Heart right ventricle (tissue), 16 donors: ENCODE results near the gene CREB5. TPM values are rescaled to one million over a fixed set of nuclear protein-coding genes. Genes with fewer than 3 reads are reported as not detected.
A peak's percentile ranks its signal among the peaks of the same experiment; 100 is the strongest.

Source experiments
- ATAC-seq, 8 donors: fragments of 200-7000 bp; cut with Tn5 transposase; one replicate each; pipeline ENCODE4 v1.9.1; 2020; ENCODE audit warnings: mild to moderate bottlenecking in 8 of 8, moderate library complexity in 8 of 8, moderate number of reproducible peaks in 1 of 8
- DNase-seq, 2 donors: peaks; one replicate each; pipeline ENCODE4 v3.0.0-alpha.2; 2020
- H3K27ac ChIP-seq, 10 donors: fragments of 200-600 bp; sonication (generic) in 2 of 10; one replicate each; pipeline versions ENCODE4 v1.5.0 to v1.8.0; 2020 to 2022; ENCODE audit warnings: mild to moderate bottlenecking in 3 of 10
- H3K27me3 ChIP-seq, 7 donors: fragments of 200-600 bp; one replicate each; pipeline ENCODE4 v1.8.0; 2021 to 2022; ENCODE audit warnings: mild to moderate bottlenecking in 2 of 7
- H3K36me3 ChIP-seq, 9 donors: fragments of 200-600 bp; sonication (generic) in 1 of 9; one replicate each; pipeline versions ENCODE4 v1.5.0 to v1.8.0; 2020 to 2022; ENCODE audit warnings: mild to moderate bottlenecking in 2 of 9
- H3K4me1 ChIP-seq, 9 donors: fragments of 200-600 bp; sonication (generic) in 1 of 9; one replicate each; pipeline versions ENCODE4 v1.5.0 to v1.8.0; 2020 to 2022; ENCODE audit warnings: mild to moderate bottlenecking in 4 of 9
- H3K4me3 ChIP-seq, 10 donors: fragments of 200-600 bp; sonication (generic) in 2 of 10; one replicate each; pipeline versions ENCODE4 v1.5.0 to v1.8.0; 2020 to 2022; ENCODE audit warnings: mild to moderate bottlenecking in 7 of 10, moderate library complexity in 2 of 10
- H3K9me3 ChIP-seq, 11 donors: fragments of 200-600 bp in 10 of 11; sonication (generic) in 2 of 11; one replicate each; pipeline versions ENCODE4 v1.5.0 to v1.8.0; 2013 to 2022; ENCODE audit warnings: mild to moderate bottlenecking in 2 of 11, control low read depth in 1 of 11, moderate library complexity in 1 of 11
- WGBS, 2 donors: extraction: QIAGEN DNeasy Blood & Tissue Kit; methylation state at CpG; one replicate each; pipeline ENCODE4 v1.1.7; 2013; ENCODE audit warnings: inconsistent platforms in 1 of 2; 5-methylcytosine and 5-hydroxymethylcytosine counted together
- intact Hi-C, 10 donors: fragments of 100-400 bp; cut with DNase I; formaldehyde crosslinking; loops; one replicate each; pipeline versions ENCODE4 v1.11.1 to v1.14.2; 2022
- polyA plus RNA-seq, 2 donors: library from polyadenylated mRNA; stranded (reverse); fragments of 200-250 nt; gene quantifications; one replicate each; pipeline ENCODE4 v1.2.3, GENCODE V29; 2013
- total RNA-seq, 10 donors: library from RNA; stranded (reverse); fragmentation: NEBNext Ultra II Directional in 3 of 10; extraction: Animal tissue kit (Norgen Biotek cat#: 25700) in 3 of 10; gene quantifications; one replicate each; pipeline versions ENCODE4 v1.2.1 to v1.2.4, GENCODE V29; 2021 to 2023
- TF ChIP-seq, protein P1 (sequence below), 9 donors: fragments of 200-600 bp; sonication (generic) in 2 of 9; IDR thresholded peaks; one replicate each; pipeline versions ENCODE4 v1.5.0 to v1.8.0; 2021 to 2022; ENCODE audit warnings: antibody characterized with exemption in 9 of 9, mild to moderate bottlenecking in 5 of 9, moderate library complexity in 1 of 9
- donor health status: Arrhythmogenic right ventricular cardiomyopathy.
- donor health status: ischemic (EF 13 %, LVEDD 7.1; RV severe dilation, severe dysfunction).
- donor health status: healthy with polysubstance abuse.
- donor health status: DM: no; HTN: yes; CAD: no.
- donor health status: DM: no; HTN: no; CAD: no.
- donor health status: ischemic (EF 25% LVEDD 6.9; RV normal size, moderate dysfunction).
- donor health status: ischemic (EF 25% LVEDD 5.7; RV mildly dilated, moderate dysfunction).
- donor health status: healthy.
- donor health status: DM: yes; HTN: yes; CAD: no.
- donor health status: Ischemic cardiomyopathy.
- donor health status: ischemic (EF 35%, LVEDD 5.7; RV mildly dilated, moderate dysfunction).
- donor health status: nonischemic (EF 11% LVEDD 7.7; RV severe dilation, severe dysfunction).
- donor health status: DM: yes; HTN: yes; CAD: no.
- donor health status: PGD.
- donor health status: ischemic (EF 29% LVEDD 5.4; RV normal size, mild dysfunction).
- donor health status: nonischemic (EF 23%, LVEDD 6.1; RV moderate dilation, normal function).

The CREB5 gene
- total and polyA plus RNA-seq, 12 donors: 4.7 to 170 (median 19.0) TPM

DNA sequence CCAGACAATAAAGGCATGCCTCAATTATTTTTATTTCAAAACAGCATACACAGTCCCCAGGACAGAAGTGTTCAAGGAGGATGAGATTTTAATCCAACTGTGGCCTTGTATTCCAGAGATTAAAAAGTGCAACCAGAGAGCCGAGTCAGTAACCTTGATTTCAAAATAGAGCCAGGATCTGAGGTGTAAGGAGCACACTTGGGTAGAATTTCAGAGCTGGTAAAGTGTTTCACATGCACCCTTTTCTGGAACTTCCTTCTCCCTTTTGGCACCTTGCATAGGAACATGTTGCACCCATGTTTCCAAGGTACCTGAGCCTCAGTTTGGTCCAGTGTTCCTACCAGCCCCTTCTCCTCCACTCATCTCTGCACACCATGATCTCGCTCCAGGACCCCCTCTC lies 320.7 kb downstream of the CREB5 start:
- Histone ChIP-seq H3K27ac (peak overlapping the region in 3 of 10 donors; percentile 7 to 55 (median 47)), H3K4me1 (peaks cover 0 to 25% (median 16%) of the 10 kb centered on the region in 9 donors), H3K9me3 (no peaks in the 10 kb centered on the region), H3K36me3 (peaks cover 0 to 6% (median 0%) of the 10 kb centered on the region in 9 donors), H3K27me3 (no peaks in the 10 kb centered on the region), H3K4me3 (no peak overlapping the region)
- ATAC-seq: peak in 1 of 8 donors; percentile 18
- 82 to 84% methylated on average over 2 of the region's 2 CpGs for WGBS, 2 donors
- intact Hi-C loops: no loop called here
- TF ChIP-seq, protein P1, sequence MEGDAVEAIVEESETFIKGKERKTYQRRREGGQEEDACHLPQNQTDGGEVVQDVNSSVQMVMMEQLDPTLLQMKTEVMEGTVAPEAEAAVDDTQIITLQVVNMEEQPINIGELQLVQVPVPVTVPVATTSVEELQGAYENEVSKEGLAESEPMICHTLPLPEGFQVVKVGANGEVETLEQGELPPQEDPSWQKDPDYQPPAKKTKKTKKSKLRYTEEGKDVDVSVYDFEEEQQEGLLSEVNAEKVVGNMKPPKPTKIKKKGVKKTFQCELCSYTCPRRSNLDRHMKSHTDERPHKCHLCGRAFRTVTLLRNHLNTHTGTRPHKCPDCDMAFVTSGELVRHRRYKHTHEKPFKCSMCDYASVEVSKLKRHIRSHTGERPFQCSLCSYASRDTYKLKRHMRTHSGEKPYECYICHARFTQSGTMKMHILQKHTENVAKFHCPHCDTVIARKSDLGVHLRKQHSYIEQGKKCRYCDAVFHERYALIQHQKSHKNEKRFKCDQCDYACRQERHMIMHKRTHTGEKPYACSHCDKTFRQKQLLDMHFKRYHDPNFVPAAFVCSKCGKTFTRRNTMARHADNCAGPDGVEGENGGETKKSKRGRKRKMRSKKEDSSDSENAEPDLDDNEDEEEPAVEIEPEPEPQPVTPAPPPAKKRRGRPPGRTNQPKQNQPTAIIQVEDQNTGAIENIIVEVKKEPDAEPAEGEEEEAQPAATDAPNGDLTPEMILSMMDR (IDR thresholded peaks at IDR 0.05): no peak
- no peak for DNase-seq

DNA sequence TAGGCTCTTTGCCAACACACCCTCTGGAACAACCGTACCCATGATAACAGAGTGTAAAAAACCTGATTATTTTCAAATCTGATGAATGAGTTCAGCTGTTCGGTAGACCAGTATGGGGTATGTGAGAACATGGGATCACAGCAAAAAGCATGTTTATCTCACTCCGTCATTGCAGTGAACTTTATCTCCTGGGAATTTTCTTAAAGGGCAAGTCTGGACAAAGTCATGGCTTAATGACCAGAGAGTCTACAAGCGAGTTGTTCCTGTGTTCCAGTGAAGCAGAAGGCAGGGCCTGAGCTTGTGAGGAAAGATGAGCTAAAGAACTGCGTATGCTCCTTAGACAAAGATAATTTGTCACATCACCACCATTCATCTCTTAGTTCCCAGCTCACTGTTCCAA lies 326.1 kb downstream of the CREB5 start:
- Histone ChIP-seq H3K27me3 (no peaks in the 10 kb centered on the region), H3K27ac (no peak overlapping the region), H3K4me1 (peaks cover 0 to 18% (median under 1%) of the 10 kb centered on the region in 9 donors), H3K9me3 (no peaks in the 10 kb centered on the region), H3K4me3 (peak overlapping the region in 1 of 10 donors; percentile 7), H3K36me3 (peaks cover 0 to 6% (median 0%) of the 10 kb centered on the region in 9 donors)
- DNase-seq (no peak), ATAC-seq (peak in 7 of 8 donors; percentile 41 to 90 (median 67))
- TF ChIP-seq, protein P1 (IDR thresholded peaks at IDR 0.05): no peak
- intact Hi-C loops: no loop called here
- WGBS, 2 donors: 43 to 59% methylated on average over 5 of the region's 5 CpGs

DNA sequence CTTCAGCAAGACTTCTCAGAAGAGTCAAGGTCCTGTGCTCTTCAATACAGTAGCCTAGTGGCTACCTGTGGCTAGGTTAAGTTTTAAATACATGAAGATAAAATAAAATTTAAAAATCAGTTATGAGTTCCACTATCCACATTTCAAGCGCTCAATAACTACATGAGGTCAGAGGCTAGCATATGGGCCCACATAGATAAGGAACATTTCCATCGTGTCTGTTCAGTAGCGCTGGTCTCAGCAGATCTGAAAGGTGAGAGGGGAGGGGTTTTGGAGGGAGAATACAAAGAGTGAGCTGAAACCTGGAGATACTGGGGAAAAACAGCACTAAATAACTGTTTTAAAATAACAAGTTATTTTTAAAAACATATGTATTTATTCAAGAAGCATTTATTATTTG lies 326.8 kb downstream of the CREB5 start:
- H3K27ac ChIP-seq: no peak overlapping the region
- no peaks in the 10 kb centered on the region for H3K9me3 ChIP-seq
- H3K27me3 ChIP-seq: no peaks in the 10 kb centered on the region
- peaks cover 0 to 6% (median 0%) of the 10 kb centered on the region in 9 donors for H3K36me3 ChIP-seq
- 84 to 89% methylated on average over 3 of the region's 3 CpGs for WGBS, 2 donors
- DNase-seq (no peak), ATAC-seq (no peak)
- TF ChIP-seq, protein P1 (IDR thresholded peaks at IDR 0.05): no peak
- H3K4me3 ChIP-seq: no peak overlapping the region
- intact Hi-C loops: no loop called here
- peaks cover 0 to 16% (median 0%) of the 10 kb centered on the region in 9 donors for H3K4me1 ChIP-seq

DNA sequence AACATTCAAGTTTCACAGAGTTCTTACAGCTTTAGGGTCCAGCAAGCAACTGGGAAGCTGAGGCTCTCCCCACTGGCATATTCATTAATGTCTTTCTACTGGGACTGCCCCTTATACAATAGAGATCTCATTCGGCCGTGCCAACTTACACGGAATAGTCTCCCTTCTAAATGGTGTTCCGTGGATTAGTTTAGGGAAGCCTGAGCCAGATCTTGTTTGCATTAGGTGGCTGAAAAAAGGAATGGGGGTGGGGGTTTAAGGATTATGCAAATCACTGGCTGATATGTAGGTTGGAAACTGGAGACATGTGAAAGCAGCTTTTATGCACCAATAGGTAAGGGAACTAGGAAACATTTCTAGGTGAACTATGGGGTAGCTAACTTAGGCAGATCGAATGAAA lies 327.5 kb downstream of the CREB5 start:
- no peak overlapping the region for H3K27ac ChIP-seq
- no peak overlapping the region for H3K4me3 ChIP-seq
- 85 to 88% methylated on average over 5 of the region's 5 CpGs for WGBS, 2 donors
- H3K9me3 ChIP-seq: no peaks in the 10 kb centered on the region
- ATAC-seq: no peak
- DNase-seq: no peak
- peaks cover 0 to 19% (median 4%) of the 10 kb centered on the region in 9 donors for H3K4me1 ChIP-seq
- TF ChIP-seq, protein P1 (IDR thresholded peaks at IDR 0.05): no peak
- H3K36me3 ChIP-seq: peaks cover 0 to 6% (median 0%) of the 10 kb centered on the region in 9 donors
- intact Hi-C loops: no loop called here
- H3K27me3 ChIP-seq: no peaks in the 10 kb centered on the region
